Islet precursor cell (in vitro differentiated cells): ENCODE measurements around the gene SURF1.
"Not testable (repeated sequence)": the region's sequence is repeated elsewhere in the genome, so short reads cannot be mapped to it uniquely, and the experiment has no call there.

Source experiments
- DNase-seq: peaks from one replicate; pipeline ENCODE4 v3.0.0-alpha.2; 2018

Gene SURF1

GRCh38 chr9:133342570-133342969, 13.7 kb downstream of the SURF1 start:
- no peak for DNase-seq

- peak; percentile 72 for DNase-seq
These were observed 14.2 kb downstream of the SURF1 start for GRCh38 chr9:133342069-133342406.

GRCh38 chr9:133341369-133342068, 14.8 kb downstream of the SURF1 start:
- no peak for DNase-seq

GRCh38 chr9:133340916-133341315, 15.4 kb downstream of the SURF1 start:
- DNase-seq = no peak

GRCh38 chr9:133340256-133340655, 16.0 kb downstream of the SURF1 start:
- DNase-seq = no peak

GRCh38 chr9:133339641-133340040, 16.6 kb downstream of the SURF1 start:
- no peak for DNase-seq

GRCh38 chr9:133335924-133336811, 20.1 kb downstream of the SURF1 start, which contains the start of gene SURF6:
SURF6 (minus strand) TSS chr9:133336188; CDS start chr9:133336132, 56 bp downstream.
- DNase-seq = peak; percentile 93

GRCh38 chr9:133334888-133335287, 21.4 kb downstream of the SURF1 start:
- DNase-seq = not testable (repeated sequence)

- no peak for DNase-seq
These were observed 22.1 kb downstream of the SURF1 start for GRCh38 chr9:133334161-133334560.

- DNase-seq = no peak
These were observed 22.7 kb downstream of the SURF1 start for GRCh38 chr9:133333566-133333965.

- DNase-seq = no peak
These were observed 23.3 kb downstream of the SURF1 start for GRCh38 chr9:133333011-133333410.

- DNase-seq = no peak
These were observed 23.9 kb downstream of the SURF1 start for GRCh38 chr9:133332381-133332730.

- DNase-seq = no peak
These were observed 24.5 kb downstream of the SURF1 start for GRCh38 chr9:133331641-133332380.

- no peak for DNase-seq
These were observed 25.1 kb downstream of the SURF1 start for GRCh38 chr9:133331221-133331620.

- DNase-seq = not testable (repeated sequence)
These were observed 26.8 kb downstream of the SURF1 start for GRCh38 chr9:133329306-133330156.

GRCh38 chr9:133327834-133328484, 28.3 kb downstream of the SURF1 start:
- DNase-seq = no peak

GRCh38 chr9:133327021-133327420, 29.3 kb downstream of the SURF1 start:
- DNase-seq = not testable (repeated sequence)

GRCh38 chr9:133323991-133324703, 32.1 kb downstream of the SURF1 start:
- no peak for DNase-seq

- no peak for DNase-seq
These were observed 33.1 kb downstream of the SURF1 start for GRCh38 chr9:133323211-133323610.

- no peak for DNase-seq
These were observed 33.6 kb downstream of the SURF1 start for GRCh38 chr9:133322701-133323100.

- no peak for DNase-seq
These were observed 34.8 kb downstream of the SURF1 start for GRCh38 chr9:133321411-133321935.
